DMS153 (cell line): Measurements from ENCODE around the gene ITPR2.
"Not testable (repeated sequence)": the region's sequence is repeated elsewhere in the genome, so short reads cannot be mapped to it uniquely, and the experiment has no call there.

Experiments
- DNase-seq: peaks from one replicate; lab custom pipeline; 2025; lab: John Stamatoyannopoulos, UW

Gene ITPR2

DNA sequence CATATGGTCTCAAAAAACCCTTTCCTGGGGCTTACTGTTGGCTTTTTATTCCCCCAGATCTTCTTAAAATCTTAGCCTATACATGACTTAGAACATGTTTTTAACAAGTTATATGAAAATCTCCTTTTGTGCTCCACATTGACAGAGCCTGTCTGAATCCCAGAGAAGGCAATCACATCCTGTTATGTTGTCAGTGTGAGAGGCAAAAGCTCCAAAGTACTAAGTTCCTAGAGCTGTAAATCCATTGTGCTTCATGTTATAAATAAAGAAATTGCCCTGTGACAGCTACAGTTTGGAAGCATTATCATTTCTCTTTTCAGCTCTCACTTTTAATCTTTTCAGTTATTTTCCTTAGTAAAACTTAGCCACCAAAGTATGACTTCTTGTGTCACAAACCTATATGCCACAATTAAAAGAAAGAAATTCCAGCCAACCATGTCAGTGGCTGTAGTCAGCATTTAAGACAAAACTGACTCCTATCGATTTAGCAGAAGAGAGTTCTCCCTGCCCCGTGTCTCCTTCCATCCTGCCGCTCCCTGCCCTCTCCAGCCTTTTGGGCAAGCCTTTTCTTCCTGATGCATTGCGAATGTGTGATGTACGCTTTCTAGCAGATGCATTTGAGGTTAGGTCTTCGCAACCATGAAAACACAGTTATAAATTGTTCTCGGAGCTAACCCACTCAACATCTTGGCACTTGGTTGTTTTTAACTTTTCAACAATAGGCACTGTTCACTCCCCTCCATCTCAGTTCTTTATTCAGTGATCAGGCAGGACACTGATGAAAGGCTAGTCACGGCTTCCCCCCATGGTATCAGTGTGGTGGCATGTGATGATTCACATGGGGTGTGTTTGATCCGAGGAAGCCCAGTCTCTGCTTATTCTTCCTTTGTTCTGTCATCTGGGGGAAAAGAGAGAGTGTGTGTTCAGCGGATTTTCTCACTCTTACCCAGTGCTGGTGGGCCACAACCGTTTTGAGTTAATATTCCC is 494.1 kb downstream of the ITPR2 start:
- no peak for DNase-seq

DNA sequence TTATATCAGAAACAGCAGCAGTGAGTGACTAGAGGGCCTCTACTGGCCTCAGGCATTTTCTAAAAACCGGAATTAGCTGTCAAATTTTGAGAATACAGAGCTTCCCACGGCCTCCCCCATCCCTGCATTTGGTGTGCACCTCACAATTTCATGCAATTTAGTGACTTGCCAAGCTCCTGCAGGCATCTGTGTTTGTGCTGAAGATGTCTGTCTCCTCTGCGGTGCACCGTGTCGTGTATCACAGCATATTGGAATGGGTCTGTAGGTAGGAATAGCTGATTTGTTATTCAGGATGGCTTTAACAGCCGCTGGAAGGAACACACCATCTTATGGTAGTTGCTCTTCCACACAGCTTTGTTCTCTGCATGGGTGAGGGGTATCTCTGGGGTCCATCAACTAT is 497.3 kb downstream of the ITPR2 start:
- no peak for DNase-seq

DNA sequence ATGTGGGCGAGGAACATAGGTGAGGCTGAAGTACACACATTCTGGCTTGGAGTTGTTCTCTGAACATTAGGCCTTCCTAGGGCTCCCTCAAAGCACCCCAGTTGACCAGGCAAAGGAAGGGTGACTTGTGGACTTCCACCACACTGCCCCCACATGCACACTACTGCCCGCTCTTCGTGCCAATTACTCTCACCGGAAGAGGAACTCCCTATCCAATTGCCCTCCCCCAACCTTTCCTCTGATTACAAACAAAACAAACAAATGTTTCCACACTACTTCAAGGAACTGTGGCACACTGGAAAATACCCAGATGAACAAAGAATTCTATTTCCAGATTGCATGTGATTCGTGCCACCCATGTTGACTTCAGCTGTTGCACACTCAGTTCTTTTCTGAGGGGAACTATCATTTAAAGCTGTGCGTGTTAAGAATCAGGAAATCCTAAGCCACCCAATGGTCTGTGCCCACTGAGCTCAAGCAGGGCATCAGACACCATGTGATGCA is 498.3 kb downstream of the ITPR2 start:
- DNase-seq: no peak

DNA sequence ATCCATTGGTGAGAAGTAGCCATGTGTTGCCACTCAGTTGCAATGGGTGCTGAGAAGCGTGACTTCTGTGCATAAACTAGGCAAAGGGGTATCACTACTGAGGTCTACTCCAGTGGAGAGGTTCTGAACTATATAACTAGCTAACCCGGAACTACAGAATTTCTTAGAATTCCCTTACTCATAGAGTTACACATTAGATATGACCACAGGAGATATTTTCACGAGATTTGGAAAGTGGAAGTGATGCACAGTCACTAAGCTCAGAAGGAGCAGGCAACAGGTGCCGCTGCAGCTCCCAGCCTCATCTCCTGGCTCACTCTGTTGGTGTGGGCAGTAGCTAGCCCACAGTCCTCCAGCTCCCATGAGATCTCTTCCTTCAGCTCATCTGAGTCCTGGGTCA is 501.0 kb downstream of the ITPR2 start:
- no peak for DNase-seq

DNA sequence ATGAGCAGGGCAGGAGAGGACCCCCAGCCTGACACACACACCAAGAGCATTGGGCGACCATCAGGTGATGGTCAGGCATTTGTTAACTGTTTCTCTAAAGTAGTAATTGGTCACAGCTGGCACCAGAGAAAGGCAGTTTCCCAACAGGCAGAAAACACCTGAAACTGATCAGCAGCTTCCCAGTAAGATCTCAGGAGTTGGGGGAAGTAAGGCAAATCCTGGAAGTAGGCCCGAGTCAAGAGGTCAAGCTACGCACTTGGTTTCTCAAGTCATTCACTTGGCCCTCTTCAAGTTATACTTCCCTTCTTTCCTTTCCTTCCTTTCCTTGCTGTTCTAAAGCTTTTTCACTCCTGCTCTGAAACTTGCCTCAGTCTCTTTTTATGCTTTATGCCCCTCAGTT is 501.9 kb downstream of the ITPR2 start:
- DNase-seq: no peak

DNA sequence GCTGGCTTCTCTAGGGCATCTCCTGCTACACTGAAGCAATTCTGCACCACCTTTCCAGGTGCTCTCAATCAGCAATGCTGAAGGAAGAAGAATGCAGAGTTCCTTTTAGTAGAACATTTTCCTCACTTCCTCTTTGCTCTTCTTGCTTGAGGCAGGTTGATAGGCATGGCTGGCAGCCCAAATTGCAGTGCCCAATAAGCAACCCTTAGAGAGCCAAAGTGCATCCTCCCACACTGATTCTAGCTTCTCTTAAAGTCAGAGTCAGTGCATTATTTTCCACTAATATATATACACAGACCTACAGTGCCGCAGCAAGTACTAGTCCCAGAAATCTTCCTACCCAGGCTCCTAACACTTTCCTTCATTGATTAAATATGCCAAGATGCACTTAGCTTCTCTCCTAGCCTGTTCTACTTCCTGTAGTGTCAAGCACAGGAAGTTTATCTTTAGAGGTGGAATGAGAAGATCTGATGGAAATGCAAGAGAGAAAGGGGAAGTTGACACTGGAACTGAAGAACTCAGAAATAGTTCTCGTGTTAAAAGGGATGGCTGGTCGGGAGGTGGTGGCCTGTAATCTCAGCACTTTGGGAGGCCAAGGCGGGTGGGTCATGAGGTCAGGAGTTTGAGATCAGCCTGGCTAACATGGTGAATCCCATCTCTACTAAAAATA is 504.9 kb downstream of the ITPR2 start:
- DNase-seq: no peak

DNA sequence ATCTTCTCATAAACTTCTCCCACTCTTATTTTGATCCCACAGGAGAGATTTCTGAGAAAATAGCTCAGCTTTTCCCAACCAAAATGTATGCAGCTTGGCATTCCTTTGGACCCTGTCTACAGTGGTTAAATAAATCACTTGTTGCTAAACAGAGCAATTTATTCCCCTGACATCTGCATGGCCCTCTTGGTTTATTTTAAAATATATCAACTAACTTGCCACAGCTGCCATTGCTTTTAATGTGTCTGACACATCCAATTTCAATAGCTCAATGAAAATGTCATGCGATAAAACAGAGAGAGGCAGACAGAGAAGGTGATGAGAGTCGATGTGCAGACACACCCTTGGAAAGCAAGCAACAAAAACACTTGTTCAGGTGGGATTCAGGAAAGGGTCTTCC is 509.3 kb downstream of the ITPR2 start:
- no peak for DNase-seq

DNA sequence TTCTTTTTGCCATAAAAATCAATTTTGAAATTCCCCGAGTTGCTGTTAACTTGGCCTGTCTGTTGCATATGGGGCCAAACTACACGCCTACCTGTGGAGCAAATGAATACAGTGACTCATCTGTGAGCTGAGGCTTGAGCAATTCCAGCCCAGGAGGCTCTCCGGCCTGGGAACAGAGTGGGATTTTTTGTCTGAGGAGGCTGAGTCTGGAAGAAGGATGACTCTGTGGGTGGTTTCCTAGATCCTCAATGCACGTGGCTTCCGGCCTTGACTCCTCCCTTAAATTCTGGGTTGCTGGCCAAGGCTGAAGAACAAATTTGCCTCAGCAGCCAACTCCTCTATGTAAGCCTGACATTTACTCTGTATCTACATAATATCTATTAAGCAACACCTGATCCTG is 513.5 kb downstream of the ITPR2 start:
- no peak for DNase-seq

DNA sequence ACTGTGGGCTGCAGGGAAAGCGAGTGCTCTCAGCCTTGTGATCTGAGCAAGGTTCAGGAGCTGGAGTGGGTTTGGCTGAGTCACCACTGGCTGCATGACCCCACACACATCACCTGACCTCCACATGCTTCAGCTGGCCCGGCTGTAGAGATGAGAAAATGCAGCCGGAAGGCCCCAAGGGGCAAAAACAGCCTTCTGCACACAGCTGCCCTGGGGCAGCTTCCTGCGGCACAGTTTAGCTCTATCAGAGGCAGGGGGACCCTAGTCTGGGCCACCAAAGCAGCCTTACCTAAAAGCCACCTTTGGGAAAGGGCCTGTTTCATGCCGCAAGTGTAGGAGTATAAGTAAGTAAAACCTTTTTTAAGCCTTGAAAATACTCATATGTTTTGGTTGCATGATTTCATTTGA is 514.3 kb downstream of the ITPR2 start:
- no peak for DNase-seq

DNA sequence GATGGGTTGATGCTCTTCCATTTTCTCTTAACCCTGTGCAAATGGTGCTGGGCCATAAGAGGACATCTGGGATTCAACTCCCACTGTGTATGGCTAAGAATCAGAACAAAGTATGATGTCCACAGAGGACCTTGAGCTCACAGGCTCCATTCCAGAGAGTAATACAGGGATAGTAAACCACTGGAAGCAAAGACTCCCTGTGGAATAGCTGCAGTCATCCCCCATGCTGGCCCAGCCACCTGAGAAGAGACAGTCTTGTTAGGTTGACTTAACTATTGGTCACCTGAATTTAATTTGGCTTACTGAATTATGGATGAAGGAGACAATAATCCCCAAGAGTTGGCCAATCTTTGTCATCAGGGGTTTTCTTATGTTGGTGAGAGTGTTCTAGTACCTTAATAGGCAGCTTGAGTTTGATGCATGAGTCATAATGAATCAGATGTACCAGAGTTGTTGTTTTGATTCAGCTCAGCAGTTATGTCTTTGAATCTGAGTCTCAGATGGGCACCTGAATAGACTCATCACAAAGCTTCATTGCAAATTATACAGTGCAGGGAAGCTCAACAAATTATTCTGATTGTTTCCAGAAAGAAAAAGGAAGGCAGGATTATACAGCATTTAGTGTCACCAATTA is 514.9 kb downstream of the ITPR2 start:
- no peak for DNase-seq

DNA sequence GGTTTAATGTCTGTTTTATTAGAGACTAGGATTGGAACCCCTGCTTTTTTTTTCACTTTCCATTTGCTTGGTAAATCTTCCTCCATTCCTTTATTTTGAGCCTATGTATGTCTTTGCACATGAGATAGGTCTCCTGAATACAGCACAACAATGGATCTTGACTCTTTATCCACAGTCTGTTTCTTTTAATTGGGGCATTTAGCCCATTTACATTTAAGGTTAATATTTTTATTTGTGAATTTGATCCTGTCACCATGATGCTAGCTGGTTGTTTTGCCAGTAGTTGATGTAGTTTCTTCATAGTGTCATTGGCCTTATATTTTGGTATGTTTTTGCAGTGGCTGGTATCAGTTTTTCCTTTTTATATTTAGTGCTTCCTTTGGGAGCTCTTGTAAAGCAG is 518.9 kb downstream of the ITPR2 start:
- DNase-seq: not testable (repeated sequence)

DNA sequence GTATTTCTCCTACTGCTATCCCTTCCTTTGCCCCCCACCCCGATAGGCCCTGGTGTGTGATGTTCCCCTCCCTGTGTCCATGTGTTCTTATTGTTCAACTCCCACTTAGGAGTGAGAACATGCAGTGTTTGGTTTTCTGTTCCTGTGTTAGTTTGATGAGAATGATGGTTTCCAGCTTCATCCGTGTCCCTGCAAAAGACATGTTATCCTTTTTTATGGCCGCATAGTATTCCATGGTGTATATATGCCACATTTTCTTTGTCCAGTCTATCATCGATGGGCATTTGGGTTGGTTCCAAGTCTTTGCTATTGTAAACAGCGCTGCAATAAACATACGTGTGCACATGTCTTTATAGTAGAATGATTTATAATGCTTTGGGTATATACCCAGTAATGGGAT is 522.5 kb downstream of the ITPR2 start:
- not testable (repeated sequence) for DNase-seq

DNA sequence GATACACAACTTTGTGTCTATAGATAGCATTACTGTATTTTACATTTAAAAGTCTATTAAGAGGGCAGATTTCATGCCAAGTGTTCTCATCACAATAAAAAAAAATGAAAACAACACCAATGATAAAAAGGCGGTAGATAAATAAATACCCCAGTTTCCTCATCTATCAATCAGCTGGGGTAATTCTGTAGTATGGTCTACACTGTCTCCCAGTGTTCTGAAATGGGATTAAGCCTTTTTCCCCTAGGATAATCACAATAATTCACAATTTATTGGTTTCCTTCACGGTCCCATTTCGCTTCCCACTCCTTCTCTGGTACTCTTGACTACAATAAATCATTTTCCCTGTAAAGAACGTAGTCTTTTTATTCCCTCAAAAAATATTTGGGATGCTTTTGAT is 523.4 kb downstream of the ITPR2 start:
- no peak for DNase-seq

DNA sequence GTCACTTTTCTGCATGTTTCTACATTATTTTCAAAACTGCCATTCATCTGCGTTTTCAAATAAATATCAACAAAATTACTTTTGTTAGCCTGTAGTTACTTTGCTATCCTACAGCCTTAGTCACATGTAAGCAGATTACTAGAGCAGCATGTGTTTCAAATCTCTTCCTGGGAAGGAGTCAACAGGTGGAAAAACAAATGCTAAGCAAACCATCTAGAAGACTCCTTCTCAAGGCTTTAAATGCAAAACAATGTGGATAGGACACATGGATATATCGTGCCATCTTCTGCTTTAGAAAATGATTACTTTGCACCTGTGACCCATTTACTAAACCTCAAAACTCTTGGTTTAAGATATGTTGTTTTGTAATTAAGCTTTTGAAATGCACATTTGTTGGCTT is 528.7 kb downstream of the ITPR2 start:
- no peak for DNase-seq

DNA sequence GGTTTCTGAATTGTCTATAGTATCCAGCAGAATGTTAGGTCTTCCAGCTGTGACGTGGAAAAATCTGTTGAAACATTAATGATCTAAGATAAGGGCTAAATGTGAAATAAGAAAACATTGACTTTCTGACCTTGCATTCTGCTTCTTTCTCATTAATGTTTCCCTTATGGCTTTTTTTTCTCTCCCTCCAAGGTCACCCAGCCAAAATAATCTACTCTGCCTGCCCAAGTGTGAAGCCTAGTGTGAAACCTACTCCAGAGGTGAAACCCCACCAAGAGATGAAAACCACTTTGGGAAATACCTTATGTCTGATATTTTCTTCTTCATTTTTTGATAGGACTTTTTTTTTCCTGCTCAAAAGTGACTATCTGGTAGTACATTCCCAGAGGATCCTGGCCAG is 529.6 kb downstream of the ITPR2 start:
- no peak for DNase-seq

DNA sequence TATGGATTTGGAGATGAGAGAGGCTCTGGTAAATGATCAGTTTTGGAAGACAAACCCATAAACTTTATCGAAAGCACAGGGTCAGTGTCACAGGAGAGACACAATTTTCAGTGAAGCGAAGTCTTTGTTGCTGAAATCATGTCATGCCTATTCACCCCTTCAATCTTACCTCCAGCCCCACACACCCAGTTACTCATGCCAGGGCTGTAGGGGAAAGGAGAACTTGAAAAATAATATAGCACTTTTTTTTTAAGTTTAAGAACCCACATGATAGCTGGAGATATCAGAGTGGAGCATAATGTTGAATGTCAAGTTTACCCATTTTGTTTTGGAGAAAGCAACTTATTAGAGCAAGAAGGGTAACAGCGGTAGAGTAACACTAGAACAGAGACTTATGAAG is 530.2 kb downstream of the ITPR2 start:
- no peak for DNase-seq

DNA sequence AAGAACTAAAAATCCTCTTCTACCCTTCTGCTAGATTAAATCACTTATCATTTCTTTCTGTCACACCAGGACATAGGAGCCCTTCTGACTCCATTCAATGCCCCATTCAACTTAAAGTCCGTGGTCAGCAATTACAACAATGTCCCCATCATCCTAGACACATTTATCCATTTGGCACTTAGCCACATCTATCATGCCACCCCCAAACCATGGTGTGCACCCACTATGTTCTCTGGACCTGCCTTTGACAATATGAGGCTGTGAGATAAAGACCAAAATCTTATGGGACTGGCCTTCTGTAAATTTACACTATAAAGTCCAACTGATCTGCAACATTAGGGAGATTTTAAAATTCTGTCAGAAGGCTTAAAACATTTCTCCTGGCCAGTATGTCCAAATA is 533.2 kb downstream of the ITPR2 start:
- no peak for DNase-seq

DNA sequence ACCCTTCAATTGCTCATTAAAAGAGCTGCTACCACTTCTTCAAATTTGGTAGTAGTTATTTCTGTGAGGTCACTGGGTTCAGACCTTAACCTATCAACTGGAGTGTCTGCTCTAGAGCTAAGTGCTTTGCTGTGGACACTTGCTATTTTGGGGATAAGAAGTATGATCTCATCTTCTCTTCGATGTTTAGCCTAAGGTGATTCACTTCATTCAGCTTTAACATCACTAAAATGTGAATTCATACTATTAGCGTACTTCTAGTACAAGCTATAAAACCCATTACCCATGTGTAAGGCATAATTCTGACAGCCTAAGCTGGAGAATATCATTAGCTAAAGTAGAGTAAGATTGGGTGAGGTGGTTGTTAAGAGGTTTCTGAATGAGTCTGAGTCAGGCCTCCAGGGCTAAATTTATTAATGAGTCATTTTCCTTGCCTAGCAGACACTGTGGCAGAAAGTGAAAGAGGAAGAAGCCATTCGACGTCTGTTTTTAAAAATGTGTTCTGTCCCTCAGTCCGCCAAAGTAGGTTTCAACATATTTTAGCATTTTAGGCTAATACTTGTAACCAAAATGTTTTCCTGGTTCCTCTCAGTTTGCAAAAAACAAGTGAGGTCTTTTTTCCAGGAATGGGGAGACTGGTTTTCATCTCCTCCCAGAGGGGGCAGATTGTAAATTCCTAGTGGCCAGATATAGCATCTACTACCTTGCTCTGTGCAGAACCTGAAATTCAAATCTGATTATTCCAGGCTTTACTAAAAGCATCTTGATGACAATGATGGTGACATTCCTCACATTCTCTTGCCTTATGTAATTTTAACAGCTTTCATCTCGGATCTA is 534.0 kb downstream of the ITPR2 start:
- DNase-seq: no peak

DNA sequence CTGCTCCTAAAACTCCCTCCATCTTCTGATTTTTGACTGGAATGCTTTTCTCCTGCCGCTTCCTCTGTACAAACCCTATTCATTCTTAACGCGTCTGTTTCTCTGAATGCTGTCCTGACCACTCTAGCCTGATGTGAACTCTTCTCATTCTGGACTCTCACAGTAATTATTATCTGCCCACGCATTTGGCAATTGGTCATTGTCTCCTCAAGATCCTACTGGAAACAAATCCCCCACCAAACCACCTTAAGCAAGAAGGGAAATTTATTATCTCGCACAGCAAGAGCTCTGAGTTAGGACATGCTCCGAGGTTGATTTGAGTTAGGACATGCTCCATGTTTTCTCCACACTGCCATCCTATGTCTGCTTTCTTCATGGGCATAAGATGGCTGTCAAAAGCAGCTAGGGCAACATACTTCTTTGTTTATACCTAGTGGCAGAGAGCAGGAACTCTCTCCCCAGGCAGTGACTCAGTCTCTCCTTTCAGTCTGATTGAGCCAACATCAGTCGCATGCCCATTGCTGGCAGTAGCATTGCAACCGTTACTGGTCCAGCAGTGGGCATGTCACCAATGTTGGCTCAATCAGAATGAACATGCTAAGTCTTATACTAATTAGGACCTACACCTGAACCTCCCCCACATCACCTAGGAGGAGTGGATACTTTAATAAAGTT is 535.5 kb downstream of the ITPR2 start:
- DNase-seq: no peak

DNA sequence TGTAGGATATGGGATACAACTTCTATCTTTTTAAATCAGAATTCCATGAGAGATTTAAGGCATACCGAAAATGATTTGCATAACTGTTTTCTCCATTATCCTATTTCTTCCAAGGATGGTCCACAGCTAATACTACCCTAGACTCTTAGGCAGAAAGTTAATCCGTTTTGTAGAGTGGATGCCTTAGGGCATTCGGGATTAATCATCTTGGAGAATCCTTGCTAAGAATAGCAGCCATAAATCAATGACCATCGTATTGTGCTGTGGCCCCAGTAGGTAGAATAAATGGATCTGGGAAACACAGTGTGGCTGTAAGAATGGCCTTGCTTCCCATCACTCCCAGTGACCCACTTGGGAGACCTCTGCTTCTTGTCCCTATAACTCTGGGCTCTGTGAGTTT is 538.0 kb downstream of the ITPR2 start:
- DNase-seq: no peak

DNA sequence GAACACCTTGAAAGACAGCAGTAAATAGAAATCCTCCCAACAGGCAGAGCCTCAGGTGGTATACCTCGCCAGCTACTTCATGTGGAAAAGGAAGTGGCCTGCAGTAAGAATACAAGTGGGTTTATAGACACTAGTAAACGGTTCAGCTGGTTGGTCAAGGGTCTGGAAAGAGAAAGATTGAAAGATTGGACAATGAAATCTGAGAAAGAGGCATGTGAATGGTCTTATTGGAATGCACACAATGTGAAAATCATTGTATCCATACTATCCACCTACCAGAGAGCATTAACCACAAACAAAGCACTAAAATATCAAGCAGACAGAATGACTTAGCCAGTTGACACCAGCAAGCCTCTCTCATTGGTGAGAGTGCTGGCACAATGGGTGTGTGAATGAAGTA is 539.4 kb downstream of the ITPR2 start:
- no peak for DNase-seq
